GM21529 (cell line): Measurements from ENCODE around the gene TMTC4.
"Not testable (repeated sequence)": the region's sequence is repeated elsewhere in the genome, so short reads cannot be mapped to it uniquely, and the experiment has no call there.

Experiments
- ATAC-seq: cut with Tn5 transposase; IDR thresholded peaks from one replicate; pipeline ENCODE4 v1.9.1; 2021; ENCODE audit not compliant: unreplicated experiment

TMTC4 gene

DNA sequence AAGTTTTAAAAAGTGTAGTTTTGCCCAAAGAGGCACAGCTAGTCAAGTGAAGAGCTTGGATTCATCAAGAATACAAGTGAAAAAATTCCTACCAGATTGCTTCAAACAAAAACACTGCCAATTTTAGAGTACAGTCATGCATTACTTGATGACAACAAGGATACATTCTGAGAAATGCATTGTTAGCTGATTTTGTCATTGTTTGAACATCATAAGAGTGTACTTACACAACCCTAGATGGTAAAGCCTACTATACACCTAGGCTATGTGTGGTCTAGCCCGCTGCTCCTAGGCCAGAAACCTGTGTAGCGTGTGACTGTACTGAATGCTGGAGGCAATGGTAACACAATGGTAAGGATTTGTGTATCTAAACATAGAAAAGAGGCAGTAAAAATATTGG lies 41.1 kb downstream of the TMTC4 start:
- ATAC-seq = no peak

DNA sequence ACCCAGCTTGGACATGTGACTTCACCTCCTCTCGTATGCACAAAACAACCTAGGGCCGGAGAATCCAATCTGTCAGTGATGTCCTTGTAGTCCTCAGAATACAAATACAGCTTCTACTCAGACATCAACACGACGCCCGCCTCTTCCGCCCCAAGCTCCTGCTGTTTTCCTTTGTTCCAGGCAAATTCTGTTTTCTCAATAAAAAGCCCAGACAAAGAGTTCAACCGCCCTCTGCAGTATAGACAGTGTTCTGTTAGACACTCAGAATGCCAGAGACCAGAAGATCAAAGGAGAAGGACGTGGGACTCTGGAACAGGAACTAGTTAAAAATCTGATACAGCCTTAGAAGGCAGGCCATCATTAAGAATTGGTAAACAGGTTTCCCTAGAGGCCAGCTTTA lies 44.0 kb downstream of the TMTC4 start:
- no peak for ATAC-seq

DNA sequence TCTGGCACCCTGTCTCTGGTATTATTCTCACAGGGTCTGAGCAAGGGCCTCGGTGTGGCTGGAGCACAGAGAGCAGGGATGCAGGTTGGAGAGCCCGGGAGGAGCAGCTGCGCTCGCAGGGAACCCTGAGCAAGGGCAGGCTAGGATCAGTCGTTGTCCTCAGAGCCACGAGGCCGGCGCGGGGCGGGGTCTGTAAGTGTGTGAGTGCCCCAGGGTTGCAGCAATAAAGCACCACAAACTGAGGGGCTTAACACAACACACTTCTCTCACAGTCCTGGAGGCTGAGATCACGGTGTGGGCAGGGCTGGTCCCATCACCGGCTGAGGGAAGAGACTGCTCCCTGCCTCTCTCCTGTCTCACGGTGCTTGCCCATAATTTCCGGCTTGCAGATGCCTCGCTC lies 47.5 kb downstream of the TMTC4 start:
- ATAC-seq = no peak

DNA sequence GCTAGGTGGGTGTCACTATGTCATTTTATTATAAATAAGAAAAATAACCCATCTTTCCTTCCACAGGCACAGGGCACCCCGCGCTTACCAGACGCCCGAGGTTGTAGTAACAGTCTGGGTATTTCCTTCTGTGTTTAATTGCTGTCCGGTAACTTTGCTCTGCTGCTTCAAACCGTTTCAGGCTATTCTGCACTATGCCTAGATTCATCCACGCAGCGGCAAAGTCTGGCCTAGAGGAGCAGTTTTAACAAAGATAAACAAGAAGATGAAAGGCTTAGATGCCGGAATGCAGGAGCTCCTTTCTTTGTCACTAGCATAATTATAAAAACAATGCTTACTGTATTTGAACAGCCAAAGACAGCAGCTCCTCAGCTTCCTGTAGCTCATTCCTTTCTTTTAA lies 49.1 kb downstream of the TMTC4 start:
- ATAC-seq = no peak

DNA sequence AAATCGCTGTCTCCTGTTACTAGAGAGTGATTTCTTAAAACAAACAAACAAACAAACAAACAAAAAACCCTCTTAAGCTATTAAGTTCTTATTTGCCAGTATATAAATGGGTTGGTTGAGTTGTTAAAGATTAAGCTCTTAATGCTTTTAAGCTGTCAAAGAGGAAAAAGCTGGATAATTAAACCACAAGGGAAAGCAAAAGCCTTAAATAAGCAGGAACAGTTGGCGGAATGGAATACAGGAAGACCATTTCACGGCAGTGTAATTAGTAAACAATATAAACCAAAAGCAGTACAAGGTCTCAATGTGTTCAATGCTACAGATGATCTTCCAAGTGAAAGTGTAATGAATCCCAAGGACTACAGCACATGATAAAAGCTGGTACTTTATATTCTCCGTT lies 53.8 kb downstream of the TMTC4 start:
- no peak for ATAC-seq

DNA sequence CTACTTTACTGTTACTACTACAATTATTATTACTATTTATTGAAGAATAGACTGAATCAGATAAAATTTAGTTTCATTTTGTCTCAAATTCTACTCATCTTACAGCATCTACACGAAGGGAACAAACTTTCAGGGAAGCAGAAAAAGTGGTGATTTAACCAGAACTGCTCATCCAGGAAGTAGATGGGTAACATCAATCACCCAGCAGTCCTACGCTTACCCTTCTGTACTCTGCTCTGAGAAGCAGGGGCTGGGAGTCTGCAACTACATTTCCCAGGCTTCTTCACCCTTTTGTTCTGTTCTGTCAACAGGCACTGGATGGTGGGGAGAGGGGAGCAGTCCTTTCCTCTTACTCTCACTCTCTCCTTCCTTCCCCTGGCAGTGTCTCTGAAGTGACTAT lies 54.7 kb downstream of the TMTC4 start:
- ATAC-seq = no peak

DNA sequence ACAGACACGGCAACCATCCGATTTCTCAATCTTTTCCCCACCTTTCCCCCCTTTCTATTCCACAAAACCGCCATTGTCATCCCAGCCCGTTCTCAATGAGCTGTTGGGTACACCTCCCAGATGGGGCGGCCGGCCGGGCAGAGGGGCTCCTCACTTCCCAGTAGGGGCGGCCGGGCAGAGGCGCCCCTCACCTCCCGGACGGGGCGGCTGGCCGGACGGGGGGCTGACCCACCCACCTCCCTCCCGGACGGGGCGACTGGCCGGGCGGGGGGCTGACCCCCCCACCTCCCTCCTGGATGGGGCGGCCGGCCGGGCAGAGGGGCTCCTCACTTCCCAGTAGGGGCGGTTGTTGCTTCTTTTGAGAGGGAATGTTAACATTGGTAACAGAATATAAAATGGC lies 55.7 kb downstream of the TMTC4 start:
- ATAC-seq = not testable (repeated sequence)

DNA sequence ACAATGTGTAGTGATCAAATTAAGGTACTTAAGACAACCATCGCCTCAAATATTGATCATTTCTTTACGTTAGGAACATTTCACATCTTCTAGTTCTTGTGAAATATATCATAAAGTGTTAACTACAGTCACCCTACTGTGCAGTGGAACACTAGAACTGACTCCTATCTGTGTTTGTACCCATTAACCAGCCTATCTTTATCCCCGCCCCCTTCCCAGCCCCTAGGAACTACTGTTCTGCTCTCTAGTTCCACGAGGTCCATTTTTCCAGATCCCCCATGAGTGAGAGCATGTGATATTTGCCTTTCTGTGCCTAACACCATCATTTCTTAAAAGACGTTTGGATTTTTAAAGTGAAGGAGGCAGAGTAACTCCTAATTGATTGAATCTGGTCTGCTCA lies 61.6 kb downstream of the TMTC4 start:
- ATAC-seq = no peak

DNA sequence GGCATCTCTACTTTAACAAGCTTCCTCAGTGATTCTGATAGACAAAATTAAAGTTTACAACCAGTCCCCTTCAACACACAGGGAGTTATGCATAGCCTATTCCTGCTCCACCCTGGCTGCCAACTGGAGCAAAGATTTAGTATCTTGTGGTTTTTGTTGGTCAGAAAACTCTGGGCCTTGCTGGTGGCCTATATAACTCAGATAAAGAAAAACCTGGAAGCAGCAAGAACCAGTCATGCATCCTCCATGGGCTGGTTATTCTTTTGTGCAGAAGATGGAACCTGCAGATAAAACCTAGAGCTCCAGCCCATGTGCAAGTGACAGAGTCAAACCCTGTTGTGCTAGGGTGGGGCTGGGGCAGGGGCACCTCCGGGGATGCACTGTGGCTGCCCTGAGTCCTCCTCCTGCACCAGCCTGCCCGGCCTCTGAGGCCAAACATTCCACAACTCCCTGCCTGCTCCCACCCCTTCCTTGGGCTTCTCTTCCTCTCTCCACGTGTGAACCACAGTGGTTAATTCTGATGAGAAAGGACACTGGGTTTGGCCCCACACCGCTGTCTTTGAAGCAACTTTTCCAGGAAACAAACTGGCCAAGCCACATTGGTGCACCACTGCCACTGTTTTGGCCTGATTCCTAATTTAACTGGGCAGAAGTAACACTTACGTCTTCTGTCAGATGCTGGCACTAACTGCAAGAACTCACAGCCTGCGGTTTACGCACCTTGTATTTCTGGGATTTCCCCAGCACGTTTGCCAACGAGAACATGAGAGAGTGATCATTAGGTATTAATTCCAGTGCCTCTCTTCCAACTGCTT lies 62.7 kb downstream of the TMTC4 start:
- ATAC-seq = no peak

DNA sequence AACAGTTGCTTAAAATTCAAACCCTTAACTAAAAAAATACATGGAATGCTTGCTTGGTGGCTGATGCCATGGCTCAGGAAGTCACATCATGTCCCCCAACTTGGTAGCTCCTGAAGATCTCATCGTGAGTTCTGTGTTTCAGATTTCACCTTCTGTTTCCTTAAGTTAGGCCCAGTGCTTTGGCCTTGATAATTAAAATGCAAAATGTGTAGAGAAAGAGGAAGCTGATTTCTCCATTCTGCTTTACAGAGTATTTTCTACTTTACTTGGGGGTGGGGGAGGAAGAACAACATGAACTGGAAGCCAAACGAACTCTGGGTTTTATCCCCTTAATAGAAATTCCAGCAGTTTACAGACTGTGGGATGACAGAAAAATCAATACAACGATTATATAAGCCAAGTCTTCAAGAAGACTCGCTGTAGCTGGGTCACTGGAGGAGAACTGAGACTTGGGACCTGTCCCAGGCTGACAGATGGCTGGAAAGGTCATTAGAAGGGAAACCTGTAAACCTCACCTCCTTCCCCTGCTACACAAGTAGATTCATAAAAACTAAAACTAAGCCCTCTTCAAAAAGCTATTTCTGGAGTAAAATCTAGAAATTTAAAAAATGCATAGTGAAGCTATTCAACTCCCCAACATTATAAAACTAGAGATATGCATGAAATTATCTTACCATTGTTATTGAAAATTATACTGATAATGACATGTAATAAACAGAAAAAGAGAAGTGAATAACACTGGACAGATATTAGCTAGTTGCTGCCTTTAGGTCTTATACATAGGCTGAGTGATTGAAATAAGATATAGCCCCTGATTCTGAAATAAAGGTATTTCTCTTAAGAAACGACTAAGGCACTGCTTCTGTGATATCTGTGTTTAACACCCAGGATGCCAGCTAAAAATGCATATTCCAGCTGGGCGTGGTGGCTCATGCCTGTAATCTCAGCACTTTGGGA lies 63.9 kb downstream of the TMTC4 start:
- peak; percentile 45 for ATAC-seq

DNA sequence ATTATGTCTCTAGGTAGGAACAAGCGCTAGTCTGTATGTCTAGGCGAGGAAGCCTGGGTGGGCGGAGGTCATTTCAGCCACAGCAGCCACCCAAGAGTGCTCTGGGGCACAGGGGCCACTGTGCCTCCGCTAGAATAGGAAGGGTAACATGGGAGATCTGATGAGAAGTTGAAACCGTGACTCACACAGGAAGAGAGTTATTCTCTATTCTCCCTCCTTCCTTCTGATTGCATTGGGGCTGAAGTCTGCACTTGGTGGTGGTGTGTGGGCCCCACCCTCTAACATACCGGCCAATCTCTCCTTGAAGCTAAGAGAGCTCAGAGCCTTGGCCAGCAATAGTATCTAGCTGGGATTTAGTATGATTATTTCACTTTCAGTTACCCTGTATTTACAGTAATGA lies 65.7 kb downstream of the TMTC4 start:
- peak; percentile 87 for ATAC-seq

DNA sequence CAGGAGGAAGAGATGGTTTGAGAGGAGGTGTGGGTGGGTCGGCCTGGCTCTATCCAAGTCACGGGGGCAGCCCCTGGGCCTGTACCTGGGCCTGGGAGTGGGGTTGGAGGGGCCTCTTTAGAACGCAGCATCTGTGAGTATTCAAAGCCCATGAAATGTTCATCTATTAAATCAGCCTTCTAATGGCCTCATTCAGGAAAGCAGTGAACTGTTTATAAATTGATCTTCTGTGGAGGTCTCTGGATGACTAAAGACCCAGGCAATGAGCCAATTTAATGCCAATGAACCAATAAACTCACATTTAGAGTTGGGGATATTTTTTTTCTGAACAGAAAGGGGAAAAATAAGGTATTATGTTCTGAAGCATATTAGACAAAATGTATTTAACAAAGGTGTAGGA lies 66.1 kb downstream of the TMTC4 start:
- no peak for ATAC-seq

DNA sequence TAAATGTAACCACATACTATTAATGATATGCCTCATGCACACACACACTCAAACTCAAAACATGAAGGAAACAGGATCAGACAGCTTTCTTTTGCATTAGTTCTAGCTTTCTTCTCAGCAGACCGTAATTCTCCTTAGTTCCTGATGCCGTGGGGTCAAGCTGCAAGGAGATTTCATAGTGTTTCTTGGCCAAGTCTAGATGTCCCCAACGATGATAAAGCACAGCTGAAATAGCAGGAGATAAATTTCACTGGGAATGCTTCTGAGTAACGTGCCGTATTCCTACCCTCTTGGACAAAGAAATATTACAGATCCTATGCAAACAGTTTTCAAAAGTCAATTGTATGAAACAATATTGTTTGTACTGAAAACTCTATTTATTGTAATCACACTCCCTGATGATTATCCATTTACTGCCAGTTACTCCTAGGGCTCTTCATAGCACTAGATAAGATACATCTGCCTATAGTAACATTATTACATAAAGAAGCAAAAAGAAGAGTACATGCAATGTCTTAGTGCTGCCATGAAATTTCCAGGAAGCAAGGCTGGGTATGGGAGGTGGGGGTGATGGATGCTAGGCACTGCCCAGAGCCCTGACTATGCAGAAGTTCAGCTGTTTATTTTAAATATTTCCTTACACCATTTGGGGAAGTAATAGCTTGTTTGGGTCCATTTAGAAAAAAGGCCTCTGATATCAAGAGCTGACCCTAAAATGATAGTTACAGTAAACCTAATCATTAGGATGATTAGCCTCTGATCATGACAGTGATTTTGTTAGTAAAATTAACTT lies 69.5 kb downstream of the TMTC4 start:
- ATAC-seq = no peak

DNA sequence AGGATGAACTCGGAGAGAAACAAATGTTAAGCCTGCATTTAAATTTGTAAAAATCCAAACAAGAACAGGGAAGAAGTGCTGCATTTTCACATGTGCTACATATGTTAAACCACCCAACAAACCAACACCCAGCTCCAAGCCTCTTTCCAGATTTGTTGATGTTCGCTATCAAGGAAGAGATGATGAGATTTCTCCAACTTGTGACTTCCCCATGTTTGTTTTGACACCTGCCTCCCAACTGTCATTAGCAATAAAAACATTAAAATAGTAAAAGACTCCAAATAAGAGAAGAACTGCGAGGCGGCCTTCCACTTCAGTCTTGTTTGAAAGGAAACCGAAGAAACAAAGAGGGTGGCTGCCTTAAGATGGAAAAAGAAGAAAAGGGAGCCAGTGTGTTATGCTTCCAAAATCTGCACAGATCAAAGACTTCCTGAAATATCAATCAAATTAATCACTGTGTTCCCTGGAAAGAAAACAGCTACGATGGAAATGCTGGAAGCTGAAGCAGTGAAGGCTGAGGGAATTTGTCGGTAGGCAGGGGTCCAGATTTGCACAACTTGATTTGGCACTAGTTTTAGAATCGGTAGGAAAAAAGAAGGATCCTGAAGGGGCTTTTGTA lies 72.0 kb downstream of the TMTC4 start:
- no peak for ATAC-seq

DNA sequence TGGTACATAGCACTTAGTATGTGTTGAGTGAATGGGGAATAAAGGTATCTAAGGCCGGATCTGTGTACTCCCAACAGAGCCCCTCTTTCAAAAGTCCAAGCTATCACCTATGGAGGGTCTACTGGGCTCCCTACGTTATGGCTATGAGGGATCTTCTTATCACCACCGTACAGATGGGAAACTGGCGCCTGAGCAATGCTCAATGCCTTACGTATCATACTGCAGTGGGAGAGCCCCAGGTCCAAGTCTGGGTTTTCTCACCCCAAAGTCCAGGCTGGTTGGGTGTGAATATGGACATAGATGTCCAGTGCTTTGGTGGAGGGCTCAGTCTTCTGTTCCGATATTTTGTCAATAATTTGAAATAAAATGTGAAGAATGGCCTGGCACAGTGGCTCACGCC lies 72.9 kb downstream of the TMTC4 start:
- no peak for ATAC-seq

DNA sequence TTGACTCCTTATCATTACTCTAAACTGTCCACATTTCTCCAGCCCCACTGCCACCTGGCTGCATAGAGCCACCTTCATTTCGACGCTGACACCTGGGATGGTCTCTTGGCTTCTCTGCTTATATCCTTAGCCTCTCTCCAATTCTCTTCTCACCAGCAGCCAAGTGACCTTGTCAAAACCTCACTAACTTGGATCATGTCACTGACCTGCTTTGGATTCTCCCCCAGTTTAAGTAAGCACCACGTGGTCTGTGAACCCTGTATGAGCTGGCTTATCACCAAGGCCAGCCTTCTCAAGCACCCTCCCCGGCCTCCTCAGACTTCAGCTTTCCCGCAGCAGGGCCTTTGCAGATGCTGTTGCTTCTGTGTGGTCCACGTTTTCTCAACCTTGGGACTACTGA lies 73.7 kb downstream of the TMTC4 start:
- ATAC-seq = no peak

DNA sequence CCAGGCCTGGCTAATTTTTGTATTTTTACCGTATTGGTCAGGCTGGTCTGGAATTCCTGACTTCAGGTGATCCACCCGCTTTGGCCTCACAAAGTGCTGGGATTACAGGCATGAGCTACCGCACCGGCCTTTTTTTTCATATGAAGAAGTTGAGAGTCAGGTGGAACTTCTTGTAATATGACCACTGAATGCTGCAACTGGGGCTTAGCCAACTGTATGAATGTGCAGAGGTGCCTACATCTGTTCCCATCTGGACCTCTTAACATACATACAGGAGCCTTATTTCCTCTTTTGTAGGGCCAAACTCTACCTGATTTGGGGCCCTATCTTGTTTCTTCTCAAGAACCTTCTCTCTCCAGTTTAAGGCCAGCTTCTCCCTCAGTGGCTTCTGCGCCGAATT lies 74.1 kb downstream of the TMTC4 start:
- no peak for ATAC-seq

DNA sequence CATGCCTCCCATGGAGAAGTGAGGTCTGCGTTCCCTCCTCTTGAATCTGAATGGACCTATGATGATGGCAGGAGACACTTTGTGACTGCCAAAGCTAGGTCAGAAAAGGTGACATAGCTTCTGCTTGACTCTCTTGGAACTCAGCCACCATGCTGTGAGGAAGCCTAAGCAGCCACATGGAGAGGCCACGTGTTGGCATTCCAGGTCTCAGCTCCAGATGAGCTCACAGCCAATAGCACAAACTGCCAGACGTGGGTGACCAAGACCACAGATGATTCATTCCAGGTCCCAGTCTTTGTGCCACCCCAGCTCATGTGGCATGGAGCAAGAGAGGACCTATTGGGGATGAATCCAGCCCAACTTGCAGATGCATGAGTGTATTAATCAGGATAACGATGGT lies 77.3 kb downstream of the TMTC4 start:
- no peak for ATAC-seq

DNA sequence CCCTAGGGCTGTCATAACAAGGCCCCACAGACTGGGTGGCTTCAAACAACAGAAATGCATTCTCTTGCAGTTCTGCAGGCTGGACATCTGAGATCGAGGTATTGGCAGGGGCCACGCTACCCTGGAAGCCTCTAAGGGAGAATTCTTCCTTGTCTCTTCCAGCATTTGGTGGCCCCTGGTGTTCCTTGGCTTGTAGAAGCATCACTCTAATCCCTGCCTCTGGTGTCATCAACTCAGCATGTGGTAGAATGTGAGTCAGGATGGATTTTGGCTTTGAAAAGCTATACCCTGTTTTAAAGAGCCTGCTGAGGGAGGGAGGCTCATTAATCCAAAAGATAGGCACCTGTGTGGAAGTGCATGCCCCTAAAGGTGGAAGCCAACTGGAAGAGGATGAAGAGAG lies 78.1 kb downstream of the TMTC4 start:
- no peak for ATAC-seq

DNA sequence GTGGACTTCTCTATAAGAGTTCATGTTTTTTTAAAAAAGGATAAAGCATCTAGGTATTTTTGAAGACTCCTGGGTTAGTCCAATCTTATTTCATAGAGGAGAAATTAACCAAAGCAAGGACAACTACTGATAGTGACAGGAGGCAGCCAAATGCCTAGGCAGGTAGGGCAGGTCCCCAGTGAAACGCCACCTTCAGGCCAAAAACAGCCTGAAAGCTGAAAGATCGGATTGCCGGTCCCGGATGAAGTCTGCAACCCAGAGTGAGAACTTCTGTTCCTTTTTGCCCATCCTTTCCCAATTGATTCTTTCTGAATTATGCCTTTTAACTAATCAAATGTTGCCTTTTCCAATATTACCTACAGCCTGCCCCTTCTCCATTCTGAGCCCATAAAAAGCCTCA lies 79.9 kb downstream of the TMTC4 start:
- ATAC-seq = no peak

DNA sequence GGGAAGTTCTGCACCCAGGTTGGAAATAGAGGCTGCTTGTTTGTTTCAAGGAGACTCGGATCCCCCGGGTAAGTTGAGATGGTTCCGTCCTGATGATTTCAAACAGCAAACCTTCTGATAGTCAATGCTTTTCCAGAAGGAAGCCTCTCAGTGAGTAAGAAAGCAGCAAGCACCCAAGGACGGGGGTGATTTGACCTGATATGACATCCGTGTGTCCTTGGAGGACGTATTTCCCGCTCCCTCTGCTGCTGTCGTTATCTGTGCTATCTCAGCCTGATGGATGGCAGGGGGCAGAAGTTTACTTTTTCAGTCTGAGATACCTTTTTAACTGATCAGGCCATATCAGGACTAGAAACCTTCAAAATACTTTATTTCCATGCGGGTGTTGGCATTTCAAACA lies 80.3 kb downstream of the TMTC4 start:
- ATAC-seq = no peak
